HepG2 (cell line): Measurements from ENCODE around the gene ZNF446. TPM values are rescaled to one million over a fixed set of nuclear protein-coding genes. Genes with fewer than 3 reads are reported as not detected.

Experiments
- GFI1 ChIP-seq: sonication (generic); formaldehyde crosslinking; IDR thresholded peaks from 2 replicates; pipeline ENCODE4 v1.5.0; 2020; ENCODE audit warnings: missing genetic modification reagents, mild to moderate bottlenecking, borderline replicate concordance
- GTF3A ChIP-seq: sonication (generic); formaldehyde crosslinking; conservative IDR thresholded peaks from 2 replicates; pipeline ENCODE4 v1.4.0; 2020; ENCODE audit warnings: mild to moderate bottlenecking, missing genetic modification reagents
- MEF2D ChIP-seq: sonication (generic); formaldehyde crosslinking; IDR thresholded peaks from 2 replicates; pipeline ENCODE4 v1.5.1; 2020; ENCODE audit warnings: mild to moderate bottlenecking, missing genetic modification reagents
- MEIS1 ChIP-seq: sonication (generic); formaldehyde crosslinking; IDR thresholded peaks from 2 replicates; pipeline ENCODE4 v1.9.0; 2021; ENCODE audit warnings: mild to moderate bottlenecking, missing genetic modification reagents, moderate library complexity, borderline replicate concordance
- MLLT10 ChIP-seq: sonication (generic); formaldehyde crosslinking; IDR thresholded peaks from 2 replicates; pipeline ENCODE4 v1.4.0; 2020; ENCODE audit warnings: missing genetic modification reagents
- NCOA5 ChIP-seq: sonication (generic); formaldehyde crosslinking; IDR thresholded peaks from 2 replicates; pipeline ENCODE4 v1.4.0; 2020; ENCODE audit warnings: missing genetic modification reagents
- SKI ChIP-seq: fragments of 450-650 bp; IDR thresholded peaks from one replicate; pipeline ENCODE4 v1.6.1; 2018; ENCODE audit warnings: mild to moderate bottlenecking; ENCODE audit not compliant: partially characterized antibody
- ZNF12 ChIP-seq: sonication (generic); formaldehyde crosslinking; IDR thresholded peaks from 2 replicates; pipeline ENCODE4 v1.5.0; 2020; ENCODE audit warnings: missing genetic modification reagents
- ZNF207 ChIP-seq: fragments of 450-650 bp; IDR thresholded peaks from 2 replicates; pipeline ENCODE4 v1.6.1; 2016; ENCODE audit warnings: antibody characterized with exemption, borderline replicate concordance
- ZNF232 ChIP-seq: sonication (generic); formaldehyde crosslinking; IDR thresholded peaks from 2 replicates; pipeline ENCODE4 v1.4.0; 2020; ENCODE audit warnings: missing genetic modification reagents, borderline replicate concordance
- ZNF256 ChIP-seq: sonication (generic); formaldehyde crosslinking; conservative IDR thresholded peaks from 2 replicates; pipeline ENCODE4 v1.4.0; 2020; ENCODE audit warnings: missing genetic modification reagents
- ZNF432 ChIP-seq: sonication (generic); formaldehyde crosslinking; IDR thresholded peaks from 2 replicates; pipeline ENCODE4 v1.5.0; 2020; ENCODE audit warnings: missing genetic modification reagents, mild to moderate bottlenecking, borderline replicate concordance
- ZNF468 ChIP-seq: sonication (generic); formaldehyde crosslinking; IDR thresholded peaks from 2 replicates; pipeline ENCODE4 v1.8.0; 2022; ENCODE audit warnings: mild to moderate bottlenecking, moderate library complexity, missing genetic modification reagents
- ZNF547 ChIP-seq: sonication (generic); formaldehyde crosslinking; IDR thresholded peaks from 2 replicates; pipeline ENCODE4 v1.5.1; 2020; ENCODE audit warnings: mild to moderate bottlenecking, missing genetic modification reagents
- ZNF569 ChIP-seq: sonication (generic); formaldehyde crosslinking; IDR thresholded peaks from 2 replicates; pipeline ENCODE4 v1.5.0; 2020; ENCODE audit warnings: mild to moderate bottlenecking, missing genetic modification reagents, moderate library complexity, borderline replicate concordance
- ZNF644 ChIP-seq: IDR thresholded peaks from 2 replicates; pipeline ENCODE4 v1.6.1; 2016; ENCODE audit warnings: low read depth
- ZNF678 ChIP-seq: sonication (generic); formaldehyde crosslinking; IDR thresholded peaks from 2 replicates; pipeline ENCODE4 v1.4.0; 2020; ENCODE audit warnings: mild to moderate bottlenecking, missing genetic modification reagents
- ZNF772 ChIP-seq: sonication (generic); formaldehyde crosslinking; IDR thresholded peaks from 2 replicates; pipeline ENCODE4 v1.5.0; 2020; ENCODE audit warnings: mild to moderate bottlenecking, missing genetic modification reagents
- polyA plus RNA-seq, 8 experiments: library from polyadenylated mRNA; depleted of rRNA in 3 of 8; stranded (reverse) in 7 of 8; unstranded in 1 of 8; fragments of >200 nt; fragmentation: Illumina TruSeq in 4 of 8; extraction: Trizol in 4 of 8; gene quantifications; 2 replicates each; pipeline versions ENCODE4 v1.2.1 to v1.2.3, GENCODE V29; 2011 to 2016; ENCODE audit warnings: low read depth in 4 of 8, missing spikeins in 1 of 8, mixed read lengths in 1 of 8; ENCODE audit not compliant: insufficient read depth in 1 of 8
- total RNA-seq, 5 experiments: library from RNA; depleted of rRNA; stranded (reverse); fragments of >200 nt; fragmentation: Illumina TruSeq; extraction: Trizol; gene quantifications; 2 replicates each; pipeline ENCODE4 v1.2.3, GENCODE V29; 2016; ENCODE audit warnings: low read depth in 1 of 5
- TF ChIP-seq, protein P1 (sequence below): conservative IDR thresholded peaks from 2 replicates; pipeline ENCODE4 v1.6.1; 2018; ENCODE audit warnings: missing genetic modification reagents
- TF ChIP-seq, protein P2 (sequence below): sonication (generic); formaldehyde crosslinking; IDR thresholded peaks from 2 replicates; pipeline ENCODE4 v1.4.0; 2020; ENCODE audit warnings: missing genetic modification reagents
- TF ChIP-seq, protein P3 (sequence below): sonication (generic); formaldehyde crosslinking; IDR thresholded peaks from 2 replicates; pipeline ENCODE4 v1.8.1; 2023; ENCODE audit warnings: mild to moderate bottlenecking, missing genetic modification reagents
- TF ChIP-seq, protein P4 (sequence below): sonication (generic); formaldehyde crosslinking; IDR thresholded peaks from 2 replicates; pipeline ENCODE4 v1.4.0; 2020; ENCODE audit warnings: missing genetic modification reagents, borderline replicate concordance

The ZNF446 gene
- total and polyA plus RNA-seq, 2 of the 13 experiments (the other 11 are each of a cell fraction or from before 2014, with no cell fraction given), result 3.0 to 3.6 TPM

DNA sequence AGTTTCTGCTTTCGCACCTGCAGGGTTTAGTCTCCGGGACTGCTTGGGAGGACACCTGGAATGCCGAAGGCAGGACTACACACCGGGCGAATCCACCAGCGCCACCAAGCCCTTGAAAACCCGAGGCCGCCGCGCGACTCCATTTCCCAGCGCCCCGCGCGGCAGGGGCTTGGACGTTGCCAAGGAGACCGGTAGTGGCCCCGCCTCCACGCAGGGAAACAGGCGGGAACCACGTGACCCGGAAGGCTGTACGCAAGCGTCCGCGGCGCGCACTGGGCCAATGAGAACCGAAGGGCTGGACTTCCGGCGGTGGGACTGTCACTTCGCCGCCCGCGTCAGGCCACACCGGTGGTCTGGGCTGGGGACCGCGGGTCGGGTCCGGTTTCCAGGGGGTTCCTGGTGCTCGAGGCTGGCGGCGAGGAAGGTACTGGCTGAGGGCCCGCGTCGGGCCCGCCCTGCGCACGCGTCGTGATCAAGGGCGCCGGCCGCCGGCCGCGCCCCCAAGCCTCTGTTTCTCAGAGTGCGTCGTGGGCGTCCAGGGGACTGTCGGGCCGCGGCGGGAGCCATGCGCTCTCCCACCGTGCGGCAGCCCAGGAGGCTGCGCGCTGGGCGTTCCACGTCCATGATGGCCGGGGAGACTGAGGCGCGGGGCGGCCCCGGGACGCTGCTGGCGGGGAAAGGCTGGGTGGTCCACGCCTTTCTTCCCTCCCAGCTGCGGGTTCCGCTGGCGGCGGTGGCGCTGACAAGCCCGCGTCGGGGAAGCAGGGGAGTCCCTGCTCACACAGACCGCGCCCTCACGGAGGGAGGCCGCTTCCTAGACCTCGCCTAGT is 9.2 kb upstream of the ZNF446 start, which contains the start of gene ZNF324 (continued):
- TF ChIP-seq, protein P1, sequence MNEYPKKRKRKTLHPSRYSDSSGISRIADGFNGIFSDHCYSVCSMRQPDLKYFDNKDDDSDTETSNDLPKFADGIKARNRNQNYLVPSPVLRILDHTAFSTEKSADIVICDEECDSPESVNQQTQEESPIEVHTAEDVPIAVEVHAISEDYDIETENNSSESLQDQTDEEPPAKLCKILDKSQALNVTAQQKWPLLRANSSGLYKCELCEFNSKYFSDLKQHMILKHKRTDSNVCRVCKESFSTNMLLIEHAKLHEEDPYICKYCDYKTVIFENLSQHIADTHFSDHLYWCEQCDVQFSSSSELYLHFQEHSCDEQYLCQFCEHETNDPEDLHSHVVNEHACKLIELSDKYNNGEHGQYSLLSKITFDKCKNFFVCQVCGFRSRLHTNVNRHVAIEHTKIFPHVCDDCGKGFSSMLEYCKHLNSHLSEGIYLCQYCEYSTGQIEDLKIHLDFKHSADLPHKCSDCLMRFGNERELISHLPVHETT (CRISPR knock-in tag), result 0 out of 2 replicates have a peak, but pooled peaks have one; percentile 41
- TF ChIP-seq, protein P2, sequence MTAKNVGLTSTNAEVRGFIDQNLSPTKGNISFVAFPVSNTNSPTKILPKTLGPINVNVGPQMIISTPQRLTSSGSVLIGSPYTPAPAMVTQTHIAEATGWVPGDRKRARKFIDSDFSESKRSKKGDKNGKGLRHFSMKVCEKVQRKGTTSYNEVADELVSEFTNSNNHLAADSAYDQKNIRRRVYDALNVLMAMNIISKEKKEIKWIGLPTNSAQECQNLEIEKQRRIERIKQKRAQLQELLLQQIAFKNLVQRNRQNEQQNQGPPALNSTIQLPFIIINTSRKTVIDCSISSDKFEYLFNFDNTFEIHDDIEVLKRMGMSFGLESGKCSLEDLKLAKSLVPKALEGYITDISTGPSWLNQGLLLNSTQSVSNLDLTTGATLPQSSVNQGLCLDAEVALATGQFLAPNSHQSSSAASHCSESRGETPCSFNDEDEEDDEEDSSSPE (CRISPR knock-in tag), result peak; percentile 85
- TF ChIP-seq ZNF232 (CRISPR knock-in tag) (no peak), SKI (no peak), NCOA5 (CRISPR knock-in tag) (no peak), MEIS1 (CRISPR knock-in tag) (peak; percentile 71), GTF3A (CRISPR knock-in tag) (no peak), ZNF569 (CRISPR knock-in tag) (no peak), ZNF12 (CRISPR knock-in tag) (no peak), ZNF432 (no peak), ZNF547 (CRISPR knock-in tag) (no peak), ZNF678 (no peak), GFI1 (0 out of 2 replicates have a peak, but pooled peaks have one; percentile 55), ZNF644 (CRISPR knock-in tag) (no peak), ZNF207 (no peak), ZNF256 (no peak), MEF2D (CRISPR knock-in tag) (0 out of 2 replicates have a peak, but pooled peaks have one; percentile 56), ZNF468 (CRISPR knock-in tag) (no peak), MLLT10 (CRISPR knock-in tag) (no peak), ZNF772 (peak; percentile 82; the same call in 1 of the 2 replicates)
- TF ChIP-seq, protein P3, sequence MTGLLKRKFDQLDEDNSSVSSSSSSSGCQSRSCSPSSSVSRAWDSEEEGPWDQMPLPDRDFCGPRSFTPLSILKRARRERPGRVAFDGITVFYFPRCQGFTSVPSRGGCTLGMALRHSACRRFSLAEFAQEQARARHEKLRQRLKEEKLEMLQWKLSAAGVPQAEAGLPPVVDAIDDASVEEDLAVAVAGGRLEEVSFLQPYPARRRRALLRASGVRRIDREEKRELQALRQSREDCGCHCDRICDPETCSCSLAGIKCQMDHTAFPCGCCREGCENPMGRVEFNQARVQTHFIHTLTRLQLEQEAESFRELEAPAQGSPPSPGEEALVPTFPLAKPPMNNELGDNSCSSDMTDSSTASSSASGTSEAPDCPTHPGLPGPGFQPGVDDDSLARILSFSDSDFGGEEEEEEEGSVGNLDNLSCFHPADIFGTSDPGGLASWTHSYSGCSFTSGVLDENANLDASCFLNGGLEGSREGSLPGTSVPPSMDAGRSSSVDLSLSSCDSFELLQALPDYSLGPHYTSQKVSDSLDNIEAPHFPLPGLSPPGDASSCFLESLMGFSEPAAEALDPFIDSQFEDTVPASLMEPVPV (CRISPR knock-in tag), result no peak
- TF ChIP-seq, protein P4, sequence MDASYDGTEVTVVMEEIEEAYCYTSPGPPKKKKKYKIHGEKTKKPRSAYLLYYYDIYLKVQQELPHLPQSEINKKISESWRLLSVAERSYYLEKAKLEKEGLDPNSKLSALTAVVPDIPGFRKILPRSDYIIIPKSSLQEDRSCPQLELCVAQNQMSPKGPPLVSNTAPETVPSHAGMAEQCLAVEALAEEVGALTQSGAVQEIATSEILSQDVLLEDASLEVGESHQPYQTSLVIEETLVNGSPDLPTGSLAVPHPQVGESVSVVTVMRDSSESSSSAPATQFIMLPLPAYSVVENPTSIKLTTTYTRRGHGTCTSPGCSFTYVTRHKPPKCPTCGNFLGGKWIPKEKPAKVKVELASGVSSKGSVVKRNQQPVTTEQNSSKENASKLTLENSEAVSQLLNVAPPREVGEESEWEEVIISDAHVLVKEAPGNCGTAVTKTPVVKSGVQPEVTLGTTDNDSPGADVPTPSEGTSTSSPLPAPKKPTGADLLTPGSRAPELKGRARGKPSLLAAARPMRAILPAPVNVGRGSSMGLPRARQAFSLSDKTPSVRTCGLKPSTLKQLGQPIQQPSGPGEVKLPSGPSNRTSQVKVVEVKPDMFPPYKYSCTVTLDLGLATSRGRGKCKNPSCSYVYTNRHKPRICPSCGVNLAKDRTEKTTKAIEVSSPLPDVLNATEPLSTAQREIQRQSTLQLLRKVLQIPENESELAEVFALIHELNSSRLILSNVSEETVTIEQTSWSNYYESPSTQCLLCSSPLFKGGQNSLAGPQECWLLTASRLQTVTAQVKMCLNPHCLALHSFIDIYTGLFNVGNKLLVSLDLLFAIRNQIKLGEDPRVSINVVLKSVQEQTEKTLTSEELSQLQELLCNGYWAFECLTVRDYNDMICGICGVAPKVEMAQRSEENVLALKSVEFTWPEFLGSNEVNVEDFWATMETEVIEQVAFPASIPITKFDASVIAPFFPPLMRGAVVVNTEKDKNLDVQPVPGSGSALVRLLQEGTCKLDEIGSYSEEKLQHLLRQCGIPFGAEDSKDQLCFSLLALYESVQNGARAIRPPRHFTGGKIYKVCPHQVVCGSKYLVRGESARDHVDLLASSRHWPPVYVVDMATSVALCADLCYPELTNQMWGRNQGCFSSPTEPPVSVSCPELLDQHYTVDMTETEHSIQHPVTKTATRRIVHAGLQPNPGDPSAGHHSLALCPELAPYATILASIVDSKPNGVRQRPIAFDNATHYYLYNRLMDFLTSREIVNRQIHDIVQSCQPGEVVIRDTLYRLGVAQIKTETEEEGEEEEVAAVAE (CRISPR knock-in tag), result peak; percentile 30; the same call in 1 of the 2 replicates
